Memory B cell (primary cell): ENCODE data around the gene FHL1.
"Not testable (repeated sequence)": the region's sequence is repeated elsewhere in the genome, so short reads cannot be mapped to it uniquely, and the experiment has no call there.

ENCODE experiments used
- ATAC-seq: fragments of 150-1000 bp; cut with Tn5 transposase; 2 replicates; pipeline ENCODE4 v1.10.0; 2021; ENCODE audit warnings: low read depth, mild to moderate bottlenecking, moderate library complexity
- DNase-seq, 2 donors: peaks; one replicate each; pipeline ENCODE4 v3.0.0; 2022; ENCODE audit warnings: low spot score in 2 of 2
- H3K27ac Mint-ChIP-seq: one replicate; pipeline ENCODE4 v1.8.0; 2022; ENCODE audit warnings: mild to moderate bottlenecking, moderate library complexity, mixed read lengths
- H3K27me3 Mint-ChIP-seq: one replicate; pipeline ENCODE4 v1.8.0; 2022; ENCODE audit warnings: mixed read lengths
- H3K36me3 Mint-ChIP-seq: one replicate; pipeline ENCODE4 v1.8.0; 2022; ENCODE audit warnings: mild to moderate bottlenecking, mixed read lengths
- H3K4me1 Mint-ChIP-seq: one replicate; pipeline ENCODE4 v1.8.0; 2022; ENCODE audit warnings: mixed read lengths
- H3K4me3 Mint-ChIP-seq: one replicate; pipeline ENCODE4 v1.8.0; 2022; ENCODE audit warnings: mild to moderate bottlenecking, moderate library complexity, mixed read lengths
- H3K9me3 Mint-ChIP-seq: one replicate; pipeline ENCODE4 v1.8.0; 2022; ENCODE audit warnings: mixed read lengths

Gene FHL1

GRCh38 chrX:136215559-136215958 is 68.2 kb downstream of the FHL1 start:
- Mint-ChIP-seq H3K9me3 (no peaks in the 10 kb centered on the region), H3K36me3 (peaks cover 3% of the 10 kb centered on the region), H3K4me3 (no peak overlapping the region), H3K4me1 (peaks cover 9% of the 10 kb centered on the region), H3K27ac (no peak overlapping the region), H3K27me3 (no peaks in the 10 kb centered on the region)
- ATAC-seq (no peak), DNase-seq (no peak)

DNA sequence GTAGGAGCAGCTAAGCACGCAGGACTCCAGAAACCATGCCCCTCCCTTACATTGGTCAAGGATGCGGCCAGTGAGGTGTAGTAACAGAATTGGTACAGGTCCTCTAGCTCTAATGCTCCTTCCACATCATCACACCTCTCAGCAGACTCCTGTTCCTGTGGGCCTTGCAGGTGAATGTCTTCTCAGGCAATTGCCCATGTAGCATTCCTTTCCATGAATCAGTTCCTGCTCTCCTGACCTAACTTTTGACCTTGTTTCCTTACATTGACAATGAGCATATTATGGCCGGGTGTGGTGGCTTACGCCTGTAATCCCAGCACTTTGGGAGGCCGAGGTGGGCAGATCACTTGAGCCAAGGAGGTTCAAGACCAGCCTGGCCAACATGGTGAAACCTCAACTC is 72.6 kb downstream of the FHL1 start:
- DNase-seq: no peak
- peaks cover 15% of the 10 kb centered on the region for H3K36me3 Mint-ChIP-seq
- H3K4me3 Mint-ChIP-seq: no peak overlapping the region
- no peak overlapping the region for H3K27ac Mint-ChIP-seq
- H3K27me3 Mint-ChIP-seq: no peaks in the 10 kb centered on the region
- H3K4me1 Mint-ChIP-seq: no peaks in the 10 kb centered on the region
- ATAC-seq: no peak
- no peaks in the 10 kb centered on the region for H3K9me3 Mint-ChIP-seq

- Mint-ChIP-seq H3K27me3 (no peaks in the 10 kb centered on the region), H3K4me1 (peaks cover 2% of the 10 kb centered on the region), H3K9me3 (no peaks in the 10 kb centered on the region)
These were observed 73.2 kb downstream of the FHL1 start for GRCh38 chrX:136220540-136220939.

GRCh38 chrX:136220951-136221350 is 73.6 kb downstream of the FHL1 start:
- Mint-ChIP-seq H3K36me3 (peaks cover 20% of the 10 kb centered on the region), H3K4me3 (no peak overlapping the region), H3K27me3 (no peaks in the 10 kb centered on the region), H3K27ac (no peak overlapping the region), H3K4me1 (peaks cover 5% of the 10 kb centered on the region), H3K9me3 (no peaks in the 10 kb centered on the region)
- DNase-seq (no peak), ATAC-seq (no peak)

More at GRCh38 chrX:136220540-136220939, 73.2 kb downstream of the FHL1 start:
- Mint-ChIP-seq H3K36me3 (peaks cover 18% of the 10 kb centered on the region), H3K27ac (no peak overlapping the region), H3K4me3 (no peak overlapping the region)
- DNase-seq (no peak), ATAC-seq (no peak)

DNA sequence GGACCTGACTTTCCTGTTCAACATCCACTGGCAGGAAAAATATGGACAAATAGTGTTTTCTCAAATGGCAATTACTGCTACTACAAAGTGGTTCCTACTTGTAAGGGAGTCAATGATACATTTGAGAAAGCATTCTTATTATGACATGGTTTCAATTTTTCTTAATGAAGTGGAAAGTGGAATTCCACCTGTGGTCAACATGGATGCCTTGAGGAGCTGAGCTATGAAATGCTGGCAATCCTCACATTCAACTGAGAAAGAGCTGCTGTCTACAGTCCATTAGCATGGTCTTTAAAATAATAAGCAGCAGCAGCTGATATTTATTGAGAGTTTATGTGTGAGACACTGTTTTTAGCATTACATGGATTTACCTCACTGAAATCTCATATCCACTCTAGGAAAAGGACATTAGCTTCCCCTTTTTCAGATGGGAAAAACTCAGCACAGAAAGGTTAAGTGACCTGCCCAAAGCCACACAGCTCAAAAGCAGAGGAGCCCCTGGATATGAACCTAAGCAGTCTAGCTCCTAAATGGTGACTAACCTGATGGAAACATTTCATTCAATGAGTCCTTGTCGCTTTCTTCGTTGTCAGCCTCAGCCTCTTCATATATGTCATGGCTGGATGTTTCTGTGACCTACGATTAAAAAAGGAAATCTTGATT is 74.6 kb downstream of the FHL1 start:
- DNase-seq (no peak), ATAC-seq (no peak)
- no peaks in the 10 kb centered on the region for H3K27me3 Mint-ChIP-seq
- no peak overlapping the region for H3K27ac Mint-ChIP-seq
- H3K4me3 Mint-ChIP-seq: no peak overlapping the region
- H3K9me3 Mint-ChIP-seq: no peaks in the 10 kb centered on the region
- peaks cover 20% of the 10 kb centered on the region for H3K36me3 Mint-ChIP-seq
- H3K4me1 Mint-ChIP-seq: peaks cover 5% of the 10 kb centered on the region

DNA sequence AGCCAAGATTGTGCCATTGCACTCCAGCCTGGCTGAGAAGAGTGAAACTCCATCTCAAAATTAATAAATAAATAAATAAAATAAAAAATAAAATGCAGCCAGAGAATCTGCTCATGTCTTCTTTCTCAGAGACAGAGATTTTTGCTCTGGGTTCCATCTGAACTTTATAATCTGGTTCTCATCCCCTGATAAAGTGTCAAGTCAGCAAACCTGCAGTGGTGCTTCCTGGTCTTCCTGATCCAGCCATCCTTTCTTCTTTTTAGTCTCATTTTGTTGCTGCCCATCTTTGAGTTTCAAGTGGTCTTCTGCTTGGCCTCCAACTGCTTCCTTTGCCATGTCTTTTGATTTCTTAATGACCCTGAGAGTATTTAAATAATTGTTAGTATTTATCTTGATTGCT is 79.7 kb downstream of the FHL1 start:
- no peak overlapping the region for H3K27ac Mint-ChIP-seq
- DNase-seq: no peak
- peaks cover 23% of the 10 kb centered on the region for H3K36me3 Mint-ChIP-seq
- H3K4me3 Mint-ChIP-seq: no peak overlapping the region
- H3K9me3 Mint-ChIP-seq: no peaks in the 10 kb centered on the region
- H3K4me1 Mint-ChIP-seq: peaks cover 17% of the 10 kb centered on the region
- no peak for ATAC-seq
- no peaks in the 10 kb centered on the region for H3K27me3 Mint-ChIP-seq

DNA sequence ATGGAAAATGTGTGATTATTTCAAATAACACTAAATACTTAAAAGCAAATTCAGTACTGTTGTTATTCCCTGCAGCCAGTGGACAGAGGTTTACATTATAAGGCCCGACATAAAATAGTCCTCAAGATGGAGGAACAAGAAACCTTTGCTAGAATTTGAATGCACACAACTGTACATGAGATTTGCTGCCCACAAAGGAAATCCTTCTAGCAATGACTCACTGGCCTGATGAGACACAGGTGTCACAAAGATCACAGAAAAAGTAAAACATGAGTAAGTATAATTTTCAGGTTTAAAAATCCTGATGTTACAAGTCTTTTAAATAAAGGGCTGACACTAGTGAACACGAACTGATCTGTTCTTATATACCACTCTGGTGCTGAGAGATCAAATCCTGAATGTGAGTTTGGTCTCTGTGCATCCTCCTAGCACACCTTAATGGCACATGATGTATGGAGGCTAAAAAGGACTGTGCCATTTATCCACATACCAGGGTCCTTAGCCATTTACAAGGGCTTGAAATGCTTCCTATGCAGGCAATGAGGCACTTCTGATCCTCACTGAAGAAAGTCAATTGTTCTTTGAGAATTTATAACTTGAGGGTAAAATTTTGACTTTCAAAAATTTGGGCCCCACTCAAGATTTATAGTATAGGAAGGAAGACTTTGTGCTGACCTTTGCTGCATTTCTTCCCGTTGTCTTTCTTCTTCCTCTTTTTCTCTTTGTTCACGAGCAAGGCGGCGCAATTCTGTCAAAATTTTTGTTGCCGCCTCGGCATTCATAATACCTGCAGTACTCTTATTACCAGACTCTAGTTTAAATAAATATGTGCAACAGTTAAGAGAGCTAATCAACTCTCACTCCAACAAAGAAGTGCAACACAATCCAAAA is 80.9 kb downstream of the FHL1 start:
- Mint-ChIP-seq H3K36me3 (peaks cover 23% of the 10 kb centered on the region), H3K4me1 (peaks cover 17% of the 10 kb centered on the region), H3K27me3 (no peaks in the 10 kb centered on the region), H3K9me3 (no peaks in the 10 kb centered on the region), H3K4me3 (peak overlapping the region; percentile 77), H3K27ac (peak overlapping the region; percentile 95)
- DNase-seq: no peak
- ATAC-seq: peak; percentile 56

GRCh38 chrX:136228839-136229207 is 81.5 kb downstream of the FHL1 start:
- peaks cover 20% of the 10 kb centered on the region for H3K36me3 Mint-ChIP-seq
- H3K4me3 Mint-ChIP-seq: peak overlapping the region; percentile 77
- no peaks in the 10 kb centered on the region for H3K9me3 Mint-ChIP-seq

GRCh38 chrX:136237074-136237473 is 89.7 kb downstream of the FHL1 start:
- no peak overlapping the region for H3K4me3 Mint-ChIP-seq
- no peak for DNase-seq
- no peaks in the 10 kb centered on the region for H3K4me1 Mint-ChIP-seq
- no peaks in the 10 kb centered on the region for H3K9me3 Mint-ChIP-seq
- no peak overlapping the region for H3K27ac Mint-ChIP-seq
- peaks cover 8% of the 10 kb centered on the region for H3K36me3 Mint-ChIP-seq
- ATAC-seq: no peak
- no peaks in the 10 kb centered on the region for H3K27me3 Mint-ChIP-seq

More at GRCh38 chrX:136228839-136229207, 81.5 kb downstream of the FHL1 start:
- Mint-ChIP-seq H3K4me1 (peaks cover 17% of the 10 kb centered on the region), H3K27me3 (no peaks in the 10 kb centered on the region), H3K27ac (peak overlapping the region; percentile 95)
- DNase-seq: no peak
- ATAC-seq: peak; percentile 72

DNA sequence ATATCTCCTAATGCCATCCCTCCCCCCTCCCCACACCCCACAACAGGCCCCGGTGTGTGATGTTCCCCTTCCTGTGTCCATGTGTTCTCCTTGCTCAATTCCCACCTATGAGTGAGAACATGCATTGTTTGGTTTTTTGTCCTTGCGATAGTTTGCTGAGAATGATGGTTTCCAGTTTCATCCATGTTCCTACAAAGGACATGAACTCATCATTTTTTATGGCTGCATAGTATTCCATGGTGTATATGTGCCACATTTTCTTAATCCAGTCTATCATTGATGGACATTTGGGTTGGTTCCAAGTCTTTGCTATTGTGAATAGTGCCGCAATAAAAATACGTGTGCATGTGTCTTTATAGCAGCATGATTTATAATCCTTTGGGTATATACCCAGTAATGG is 90.5 kb downstream of the FHL1 start:
- not testable (repeated sequence) for H3K27ac Mint-ChIP-seq, H3K27me3 Mint-ChIP-seq, DNase-seq, H3K9me3 Mint-ChIP-seq, H3K4me3 Mint-ChIP-seq, ATAC-seq, H3K4me1 Mint-ChIP-seq
- peaks cover 14% of the 10 kb centered on the region for H3K36me3 Mint-ChIP-seq

DNA sequence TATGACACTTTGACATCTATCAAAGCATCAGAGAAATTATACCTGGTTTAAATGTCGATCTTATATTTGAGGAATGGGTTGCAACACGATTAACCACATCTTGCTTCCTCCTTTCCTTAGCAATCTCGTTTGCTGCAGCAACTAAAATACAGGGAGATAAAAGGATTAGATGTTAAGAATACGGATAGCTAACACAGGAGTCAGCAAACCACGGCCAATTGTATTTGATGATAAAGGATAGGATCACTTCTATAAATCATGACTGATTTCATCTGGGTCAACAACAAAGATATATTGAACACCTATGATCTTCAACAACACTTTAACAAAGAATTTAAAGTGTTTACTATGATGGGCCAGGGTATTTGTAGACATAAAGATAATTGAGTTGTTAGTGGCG is 98.9 kb downstream of the FHL1 start:
- peaks cover 9% of the 10 kb centered on the region for H3K4me1 Mint-ChIP-seq
- H3K27ac Mint-ChIP-seq: no peak overlapping the region
- H3K9me3 Mint-ChIP-seq: no peaks in the 10 kb centered on the region

DNA sequence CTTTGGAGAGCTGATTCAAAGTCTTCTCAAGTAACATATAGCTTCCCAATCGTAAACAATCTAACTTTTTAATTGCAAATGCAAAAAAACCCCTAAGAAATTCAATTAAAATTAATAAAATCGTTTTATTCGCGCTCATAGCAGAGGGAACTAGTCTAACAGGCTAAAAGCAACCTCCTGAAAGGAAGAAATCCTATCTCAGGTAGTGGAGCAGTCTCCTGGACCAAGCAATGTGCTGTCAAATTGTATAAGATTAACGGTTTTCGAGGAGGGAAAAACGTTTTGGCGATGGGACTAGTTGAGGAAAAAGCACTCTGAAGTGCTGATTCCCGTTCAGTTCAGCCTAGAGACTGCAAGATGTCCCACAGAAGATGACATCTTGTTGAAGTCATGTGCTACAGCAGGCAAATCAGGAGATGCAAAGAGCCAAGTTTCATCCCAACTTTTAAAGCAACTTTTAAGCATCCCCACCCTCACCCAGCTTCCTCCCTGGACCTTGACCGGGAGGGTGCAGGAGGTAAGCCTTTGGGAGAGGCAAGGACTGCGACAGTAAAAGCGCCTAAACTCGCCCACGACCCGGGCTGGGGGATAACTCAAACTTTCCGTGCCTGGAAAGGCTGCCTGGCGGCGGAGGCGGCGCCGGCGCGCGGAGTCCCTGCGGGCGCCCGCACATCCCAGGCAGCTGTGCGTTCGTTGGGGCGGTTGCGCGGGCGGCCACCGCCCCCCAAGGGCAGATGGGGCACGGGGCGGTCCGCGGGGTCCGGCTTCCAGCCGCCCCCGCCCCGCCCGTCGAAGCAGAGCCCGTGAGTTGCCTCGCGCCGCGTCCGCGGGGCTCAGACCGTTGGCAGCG is 103.1 kb downstream of the FHL1 start:
- Mint-ChIP-seq H3K27ac (peak overlapping the region; percentile 31), H3K4me1 (peaks cover 5% of the 10 kb centered on the region), H3K4me3 (peak overlapping the region; percentile 79), H3K27me3 (no peaks in the 10 kb centered on the region), H3K9me3 (no peaks in the 10 kb centered on the region), H3K36me3 (peaks cover 2% of the 10 kb centered on the region)
- ATAC-seq (peak; percentile 18), DNase-seq (no peak)

More for the DNA sequence above, 98.9 kb downstream of the FHL1 start:
- DNase-seq (no peak), ATAC-seq (no peak)
- H3K36me3 Mint-ChIP-seq: peaks cover 23% of the 10 kb centered on the region
- H3K27me3 Mint-ChIP-seq: no peaks in the 10 kb centered on the region
- no peak overlapping the region for H3K4me3 Mint-ChIP-seq

DNA sequence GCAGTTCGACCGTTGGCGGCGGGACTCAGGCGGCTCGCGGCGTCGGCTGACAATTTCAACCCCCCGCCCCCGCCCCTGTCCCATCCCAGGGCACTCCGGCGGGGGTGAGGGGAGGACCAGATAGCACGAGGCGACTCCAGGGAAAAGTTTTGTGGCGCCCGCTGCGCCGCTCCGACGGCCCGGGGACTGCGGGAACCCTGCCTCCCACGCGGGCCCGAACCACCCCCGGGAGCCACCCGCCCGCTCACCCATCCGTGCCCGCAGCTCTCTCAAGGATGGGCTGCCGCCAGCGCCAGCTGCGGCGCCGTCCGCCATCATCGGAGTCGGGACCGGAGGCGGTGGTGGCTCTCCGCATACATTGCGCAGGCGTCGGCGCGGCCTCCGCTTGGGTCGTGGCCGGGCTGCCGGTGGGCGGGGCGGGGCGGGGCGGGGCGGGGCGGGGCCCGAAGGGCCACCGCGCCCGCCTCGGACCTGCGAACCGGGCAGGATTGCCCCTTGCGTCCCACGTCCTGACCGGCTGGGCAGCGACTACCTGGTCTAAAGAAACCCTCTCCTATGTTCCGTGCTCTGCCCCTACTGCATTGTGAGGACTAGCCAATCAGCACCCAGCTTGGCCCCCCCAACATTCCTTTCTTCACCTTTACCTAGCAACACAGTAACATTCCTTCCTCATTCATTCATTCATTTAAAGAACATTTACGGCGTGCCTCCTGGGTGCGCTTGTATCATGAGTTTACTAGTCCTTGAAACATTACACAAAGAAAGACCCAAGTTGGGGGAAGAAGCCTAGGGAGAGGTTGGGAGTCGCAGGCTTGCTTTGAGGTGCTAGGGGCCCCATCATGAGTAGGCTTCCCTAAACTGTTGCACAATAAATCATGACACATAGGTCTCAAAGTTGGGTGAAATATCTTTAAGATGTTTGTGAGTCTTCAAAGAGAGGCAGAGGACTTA is 104.0 kb downstream of the FHL1 start, which contains the start of gene MAP7D3:
TSS of gene MAP7D3 (minus strand) at position 360 of the 951 bp plus-strand sequence. CDS start at position 318, 42 bp downstream.
- H3K27ac Mint-ChIP-seq: peak within 1 kb of the TSS; percentile 84
- ATAC-seq (peak; percentile 92), DNase-seq (peak; percentile 61 to 64)
- no peaks in the 10 kb centered on the region for H3K36me3 Mint-ChIP-seq
- H3K27me3 Mint-ChIP-seq: no peaks in the 10 kb centered on the region
- H3K9me3 Mint-ChIP-seq: no peaks in the 10 kb centered on the region
- H3K4me3 Mint-ChIP-seq: peak within 1 kb of the TSS; percentile 90
- peaks cover 9% of the 10 kb centered on the region for H3K4me1 Mint-ChIP-seq
